HG02678 (cell line): ENCODE measurements around the gene SRC.

Experiments used
- ATAC-seq: cut with Tn5 transposase; IDR thresholded peaks from one replicate; pipeline ENCODE4 v1.9.1; 2021; ENCODE audit warnings: mild to moderate bottlenecking, moderate library complexity; ENCODE audit not compliant: unreplicated experiment

SRC gene

DNA sequence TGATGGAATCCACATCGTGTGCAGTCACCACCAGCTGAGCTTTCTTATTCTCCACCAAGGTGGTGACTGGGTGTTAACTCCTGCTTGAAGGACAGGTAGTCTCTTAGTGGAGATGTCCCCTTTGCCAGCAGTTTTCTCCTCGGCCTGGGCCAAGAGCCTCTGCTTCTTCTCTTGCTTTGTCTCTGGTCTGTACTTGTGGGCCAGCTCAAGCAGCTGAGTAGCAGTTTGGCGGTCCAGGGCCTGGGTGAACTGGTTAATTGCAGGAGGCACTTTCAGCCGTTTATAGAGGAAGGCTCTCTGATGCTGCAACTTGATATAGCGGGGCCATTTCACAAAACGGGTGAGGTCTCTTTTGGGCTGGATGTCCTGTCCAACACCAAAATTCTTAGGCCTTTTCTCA lies 99.1 kb downstream of the SRC start:
- ATAC-seq = no peak

DNA sequence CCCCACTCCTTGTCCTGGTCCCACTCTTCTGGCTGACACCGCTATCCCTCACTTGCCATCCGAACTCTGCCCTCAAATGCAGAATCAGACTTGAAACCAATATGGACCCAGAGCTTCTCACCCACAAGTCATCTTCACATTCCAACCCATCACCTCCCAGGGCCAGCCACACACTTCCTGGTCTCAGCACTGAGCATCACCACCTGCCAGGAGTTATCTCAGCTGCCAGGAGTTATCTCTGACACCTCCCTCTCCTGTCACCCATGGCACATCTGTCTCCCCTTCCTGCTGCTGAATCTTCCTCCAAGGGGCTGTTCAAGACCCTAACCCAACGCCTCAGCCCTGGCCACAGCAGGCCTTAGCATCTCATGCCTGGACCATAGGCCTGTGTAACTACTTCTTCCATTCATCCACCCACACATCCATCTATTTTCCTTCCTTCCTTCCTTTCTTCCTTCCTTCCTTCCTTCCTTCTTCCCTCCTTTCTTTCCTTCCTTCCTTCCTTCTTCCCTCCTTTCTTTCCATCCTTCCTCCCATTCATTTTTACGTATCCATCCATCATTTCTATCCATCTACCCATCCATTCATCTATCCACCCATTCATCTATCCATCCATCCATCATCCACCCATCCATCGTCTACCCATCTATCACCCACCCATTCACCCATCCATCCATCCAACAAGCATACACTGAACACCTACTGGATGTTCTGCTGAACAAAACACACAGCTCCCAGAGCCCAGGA lies 100.5 kb downstream of the SRC start:
- ATAC-seq = no peak

DNA sequence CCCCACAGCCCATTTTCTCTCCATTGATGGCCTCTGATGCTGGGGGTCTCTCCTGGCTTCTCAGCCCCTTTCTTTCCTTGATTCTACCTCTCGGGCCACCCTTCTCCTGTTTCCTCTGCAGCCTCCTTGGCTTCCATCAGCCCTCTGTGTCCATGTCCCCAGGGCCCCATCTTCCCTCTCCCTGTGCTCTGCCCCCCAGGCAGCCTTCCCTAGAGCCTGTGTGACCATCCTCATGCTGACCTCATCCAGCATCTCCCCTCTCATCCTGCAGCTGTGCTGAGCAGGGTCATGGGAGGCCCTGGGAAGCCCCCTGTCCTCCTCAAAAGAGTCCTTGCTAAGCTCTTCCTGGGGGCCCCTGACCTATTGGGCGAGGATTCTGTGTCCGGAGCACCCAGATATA lies 101.7 kb downstream of the SRC start:
- no peak for ATAC-seq

DNA sequence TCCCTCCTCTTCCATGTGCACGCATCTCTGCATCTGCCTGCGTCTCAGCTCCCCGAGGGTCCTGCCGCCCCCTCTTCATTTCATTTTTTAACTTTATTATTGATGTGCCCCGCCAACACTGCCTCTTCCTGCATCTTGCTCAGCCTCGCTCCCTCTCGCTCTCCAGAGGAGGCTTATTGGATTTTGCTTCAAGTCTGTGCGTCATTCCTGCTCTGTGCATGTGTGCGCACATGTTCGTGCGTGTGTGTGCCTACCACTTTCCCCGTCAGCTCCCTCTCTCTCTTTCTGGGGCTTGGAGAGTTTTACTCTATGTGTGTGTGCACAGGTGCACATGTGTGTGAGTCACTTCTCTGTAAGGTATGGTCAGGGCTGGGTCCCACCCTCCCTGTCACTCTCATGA lies 103.3 kb downstream of the SRC start:
- no peak for ATAC-seq

DNA sequence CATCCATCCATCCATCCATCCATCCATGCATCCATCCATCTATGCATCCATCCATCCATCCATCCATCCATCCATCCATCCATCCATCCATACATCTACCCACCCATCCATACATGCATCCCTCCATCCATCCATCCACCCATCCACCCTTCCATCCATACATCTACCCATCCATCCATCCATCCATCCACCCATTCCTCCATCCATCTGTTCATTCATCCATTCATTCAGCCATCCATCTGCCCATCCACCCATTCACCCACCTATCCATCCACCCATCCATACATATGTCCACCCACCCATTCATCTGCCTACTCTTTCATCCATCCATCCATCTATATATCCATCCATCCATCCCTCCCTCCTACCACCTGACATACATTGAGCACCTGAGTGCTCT lies 104.4 kb downstream of the SRC start:
- no peak for ATAC-seq

DNA sequence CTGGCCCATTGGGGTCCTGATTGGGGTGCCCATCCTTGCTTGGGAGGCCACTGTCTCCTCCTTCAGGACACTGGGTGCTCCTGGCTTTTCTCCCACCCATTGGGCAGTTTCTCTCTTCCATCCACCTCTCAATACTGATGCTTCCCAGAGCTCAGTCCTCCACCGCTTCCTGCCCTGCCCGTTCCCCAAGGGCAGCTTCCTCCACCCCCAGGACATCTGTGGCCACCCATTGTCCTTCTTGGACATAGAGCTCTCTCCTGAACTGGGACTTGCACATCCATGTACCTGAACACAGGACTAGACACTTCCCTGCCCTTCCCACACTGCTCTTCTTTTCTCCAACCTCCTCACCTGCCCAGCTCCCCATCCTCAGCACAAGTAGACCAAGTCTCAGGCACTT lies 105.7 kb downstream of the SRC start:
- no peak for ATAC-seq

DNA sequence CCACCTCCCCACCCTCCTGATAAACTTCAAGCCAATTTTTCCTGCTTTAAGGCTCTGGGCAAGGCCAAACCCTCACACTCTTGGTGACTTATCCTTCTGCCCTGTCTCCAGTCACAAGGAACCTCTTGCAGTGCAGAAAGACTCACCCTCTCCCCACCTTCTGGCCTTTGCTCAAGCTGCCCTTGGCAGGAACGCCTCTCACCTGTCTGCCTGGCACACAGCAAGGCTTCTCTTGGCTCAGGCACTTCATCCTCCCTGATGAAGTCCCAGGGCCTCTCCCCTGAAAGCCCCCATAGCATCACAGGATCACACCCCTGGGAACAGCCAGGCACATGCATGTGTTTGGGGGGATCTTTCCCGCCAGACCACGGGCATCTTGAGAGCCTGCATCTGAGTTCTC lies 106.3 kb downstream of the SRC start:
- ATAC-seq = no peak

DNA sequence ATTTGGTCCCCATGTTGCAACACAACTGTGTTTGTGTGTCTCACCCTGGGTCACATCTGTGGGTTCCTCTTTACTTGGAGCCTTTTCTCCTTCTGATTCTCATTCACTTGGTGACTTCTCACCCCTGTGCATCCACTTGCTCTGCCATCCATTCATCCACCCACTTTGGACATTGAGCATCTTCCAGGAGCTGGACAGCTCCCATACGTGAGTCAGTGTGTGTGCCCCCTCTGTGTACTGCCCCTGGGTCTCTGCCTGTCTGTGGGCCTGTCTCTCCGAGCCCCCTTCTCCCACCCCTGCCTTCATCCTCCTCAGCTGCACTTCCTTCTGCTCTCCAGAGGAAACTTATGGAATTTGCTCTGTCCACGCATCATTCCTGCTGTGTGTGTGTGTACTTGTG lies 107.3 kb downstream of the SRC start:
- ATAC-seq = no peak

DNA sequence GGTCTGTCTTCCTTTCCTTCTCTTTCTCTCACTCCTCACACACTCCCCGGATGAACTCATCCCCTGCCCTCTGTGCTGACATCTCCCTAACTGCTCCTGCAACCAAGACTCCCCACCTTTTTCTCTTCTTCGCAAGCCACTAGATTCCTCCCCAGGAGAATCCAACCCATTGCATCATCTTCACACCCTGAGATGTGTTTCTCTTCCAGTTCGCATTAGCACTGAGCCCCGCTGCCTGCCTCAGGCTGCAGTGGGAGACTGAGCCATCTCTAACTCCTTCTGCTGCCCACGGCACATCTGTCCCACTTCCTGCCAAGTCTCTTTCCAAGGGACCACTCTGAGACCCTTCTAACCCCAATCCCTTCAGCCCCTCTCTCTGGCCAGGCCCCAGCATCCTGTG lies 107.9 kb downstream of the SRC start:
- ATAC-seq = no peak

DNA sequence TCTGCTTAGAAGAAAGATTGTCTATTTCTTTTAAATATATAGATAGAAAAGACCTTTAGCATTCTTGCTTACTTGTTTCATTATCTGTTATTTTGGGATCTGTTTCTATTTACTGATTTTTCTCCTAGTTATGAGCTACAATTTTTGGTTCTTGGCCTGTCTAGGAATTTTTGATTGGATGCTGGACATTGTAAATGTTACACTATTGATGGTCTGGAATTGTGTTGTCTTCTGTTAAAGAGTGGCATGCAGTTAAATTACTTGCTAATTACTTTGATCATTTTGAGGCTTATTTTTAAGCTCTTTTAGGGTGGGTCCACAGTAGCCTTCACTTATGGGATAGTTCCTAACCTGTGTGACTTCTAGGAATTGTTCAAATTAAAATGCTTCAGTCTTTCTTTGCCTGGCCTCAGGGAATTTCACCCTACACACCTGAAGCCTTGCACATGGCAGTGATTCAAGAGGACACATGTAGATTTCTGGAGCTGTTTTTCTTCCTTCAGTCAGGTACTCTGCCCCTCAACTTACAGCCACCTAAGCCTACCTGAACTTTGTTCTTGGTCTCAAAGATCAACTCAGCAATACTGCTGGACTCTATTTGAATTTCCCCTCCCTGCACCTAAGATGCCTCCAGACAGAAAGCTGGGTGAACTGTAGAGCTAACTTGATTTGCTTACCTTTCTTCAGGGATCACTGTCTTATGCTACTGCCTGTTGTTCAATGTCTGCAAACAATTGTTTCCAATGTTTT lies 108.9 kb downstream of the SRC start:
- ATAC-seq = no peak
